HepG2 (cell line): ENCODE results near the gene CST3. TPM values are rescaled to one million over a fixed set of nuclear protein-coding genes. Genes with fewer than 3 reads are reported as not detected.

Experiments
- AKNA ChIP-seq: sonication (generic); formaldehyde crosslinking; IDR thresholded peaks from 2 replicates; pipeline ENCODE4 v1.4.0; 2020; ENCODE audit warnings: missing genetic modification reagents, borderline replicate concordance
- ARID3A ChIP-seq: IDR thresholded peaks from 2 replicates; pipeline ENCODE4 v1.6.1; 2012; ENCODE audit warnings: low read depth, low read length, improper control_type of control experiment
- DR1 ChIP-seq: sonication (generic); formaldehyde crosslinking; IDR thresholded peaks from 2 replicates; pipeline ENCODE4 v1.8.0; 2021; ENCODE audit warnings: mild to moderate bottlenecking, missing genetic modification reagents, inconsistent platforms
- EEA1 ChIP-seq: sonication (generic); formaldehyde crosslinking; IDR thresholded peaks from 2 replicates; pipeline ENCODE4 v1.5.1; 2020; ENCODE audit warnings: mild to moderate bottlenecking, missing genetic modification reagents, borderline replicate concordance
- EED ChIP-seq: sonication (generic); formaldehyde crosslinking; IDR thresholded peaks from 2 replicates; pipeline ENCODE4 v1.5.0; 2020; ENCODE audit warnings: mild to moderate bottlenecking, missing genetic modification reagents
- FOSL2 ChIP-seq: sonication (generic); formaldehyde crosslinking; IDR thresholded peaks from 2 replicates; pipeline ENCODE4 v1.4.0; 2020; ENCODE audit warnings: missing genetic modification reagents
- GPN1 ChIP-seq: sonication (generic); formaldehyde crosslinking; IDR thresholded peaks from 2 replicates; pipeline ENCODE4 v1.5.1; 2020; ENCODE audit warnings: missing genetic modification reagents, borderline replicate concordance
- MAX ChIP-seq: IDR thresholded peaks from 2 replicates; pipeline ENCODE4 v1.6.1; 2012; ENCODE audit warnings: inconsistent platforms
- MTA1 ChIP-seq: sonication (generic); formaldehyde crosslinking; IDR thresholded peaks from 2 replicates; pipeline ENCODE4 v1.4.0; 2020; ENCODE audit warnings: missing genetic modification reagents, mild to moderate bottlenecking, borderline replicate concordance
- MYC ChIP-seq: sonication (generic); formaldehyde crosslinking; IDR thresholded peaks from 2 replicates; pipeline ENCODE4 v1.9.0; 2021; ENCODE audit warnings: missing genetic modification reagents, borderline replicate concordance
- NR2F2 ChIP-seq: IDR thresholded peaks from 2 replicates; pipeline ENCODE4 v1.6.1; 2012; ENCODE audit warnings: low read depth, inconsistent platforms, borderline replicate concordance
- SOX6 ChIP-seq, 2 experiments: fragments of 450-650 bp in 1 of 2; sonication (generic) in 1 of 2; formaldehyde crosslinking in 1 of 2; IDR thresholded peaks; 2 replicates each; pipeline versions ENCODE4 v1.4.0 to v1.6.1; 2017 to 2020; ENCODE audit warnings: antibody characterized with exemption in 1 of 2, mild to moderate bottlenecking in 1 of 2, missing genetic modification reagents in 1 of 2
- ZBTB7A ChIP-seq: sonication (generic); formaldehyde crosslinking; IDR thresholded peaks from 2 replicates; pipeline ENCODE4 v1.8.0; 2022; ENCODE audit warnings: mild to moderate bottlenecking, missing genetic modification reagents
- ZNF224 ChIP-seq: sonication (generic); formaldehyde crosslinking; IDR thresholded peaks from 2 replicates; pipeline ENCODE4 v1.5.0; 2020; ENCODE audit warnings: mild to moderate bottlenecking, missing genetic modification reagents
- ZNF234 ChIP-seq: sonication (generic); formaldehyde crosslinking; conservative IDR thresholded peaks from 2 replicates; pipeline ENCODE4 v1.5.1; 2020; ENCODE audit warnings: mild to moderate bottlenecking, missing genetic modification reagents
- ZNF292 ChIP-seq: sonication (generic); formaldehyde crosslinking; IDR thresholded peaks from 2 replicates; pipeline ENCODE4 v1.8.1; 2022; ENCODE audit warnings: mild to moderate bottlenecking, low read depth, missing genetic modification reagents, borderline replicate concordance
- ZNF367 ChIP-seq: sonication (generic); formaldehyde crosslinking; IDR thresholded peaks from 2 replicates; pipeline ENCODE4 v1.4.0; 2020; ENCODE audit warnings: missing genetic modification reagents, borderline replicate concordance
- ZNF567 ChIP-seq: sonication (generic); formaldehyde crosslinking; IDR thresholded peaks from 2 replicates; pipeline ENCODE4 v1.8.1; 2023; ENCODE audit warnings: mild to moderate bottlenecking, missing genetic modification reagents, borderline replicate concordance
- ZNF580 ChIP-seq: IDR thresholded peaks from 2 replicates; pipeline ENCODE4 v1.6.1; 2016; ENCODE audit warnings: low read depth, borderline replicate concordance
- ZNF670 ChIP-seq: sonication (generic); formaldehyde crosslinking; IDR thresholded peaks from 2 replicates; pipeline ENCODE4 v1.8.0; 2022; ENCODE audit warnings: mild to moderate bottlenecking, missing genetic modification reagents, borderline replicate concordance
- ZNF792 ChIP-seq: IDR thresholded peaks from 2 replicates; pipeline ENCODE4 v1.6.1; 2016
- ZNF841 ChIP-seq: sonication (generic); formaldehyde crosslinking; IDR thresholded peaks from 2 replicates; pipeline ENCODE4 v1.8.1; 2023; ENCODE audit warnings: missing genetic modification reagents, borderline replicate concordance
- ZNF891 ChIP-seq: sonication (generic); formaldehyde crosslinking; IDR thresholded peaks from 2 replicates; pipeline ENCODE4 v1.5.0; 2020; ENCODE audit warnings: mild to moderate bottlenecking, missing genetic modification reagents
- polyA plus RNA-seq, 8 experiments: library from polyadenylated mRNA; depleted of rRNA in 3 of 8; stranded (reverse) in 7 of 8; unstranded in 1 of 8; fragments of >200 nt; fragmentation: Illumina TruSeq in 4 of 8; extraction: Trizol in 4 of 8; gene quantifications; 2 replicates each; pipeline versions ENCODE4 v1.2.1 to v1.2.3, GENCODE V29; 2011 to 2016; ENCODE audit warnings: low read depth in 4 of 8, missing spikeins in 1 of 8, mixed read lengths in 1 of 8; ENCODE audit not compliant: insufficient read depth in 1 of 8
- total RNA-seq, 5 experiments: library from RNA; depleted of rRNA; stranded (reverse); fragments of >200 nt; fragmentation: Illumina TruSeq; extraction: Trizol; gene quantifications; 2 replicates each; pipeline ENCODE4 v1.2.3, GENCODE V29; 2016; ENCODE audit warnings: low read depth in 1 of 5

CST3 gene
- total and polyA plus RNA-seq, 2 of the 13 experiments (the other 11 are each of a cell fraction or from before 2014, with no cell fraction given) = 690 to 1,005 TPM

GRCh38 chr20:23608251-23608846 lies 29.4 kb downstream of the CST3 start (continued):
- TF ChIP-seq EEA1 (CRISPR knock-in tag) (peak; percentile 80; the same call in 1 of the 2 replicates), ZNF567 (CRISPR knock-in tag) (0 out of 2 replicates have a peak, but pooled peaks have one; percentile 53), MAX (peak; percentile 73), ZNF670 (CRISPR knock-in tag) (no peak), ZNF292 (peak; percentile 64; the same call in 1 of the 2 replicates), SOX6 (IDR thresholded peaks at IDR 0.05) (no peak), SOX6 (CRISPR knock-in tag; IDR thresholded peaks at IDR 0.05) (0 out of 2 replicates have a peak, but pooled peaks have one; percentile 9), MTA1 (CRISPR knock-in tag) (0 out of 2 replicates have a peak, but pooled peaks have one; percentile 30), ZNF234 (no peak), ZNF841 (CRISPR knock-in tag) (no peak), FOSL2 (CRISPR knock-in tag) (peak; percentile 33; the same call in 1 of the 2 replicates), AKNA (CRISPR knock-in tag) (no peak), ZBTB7A (peak; percentile 57; the same call in 1 of the 2 replicates), MYC (CRISPR knock-in tag) (peak; percentile 39; the same call in 1 of the 2 replicates), DR1 (CRISPR knock-in tag) (peak; percentile 32; the same call in 1 of the 2 replicates), NR2F2 (no peak), GPN1 (CRISPR knock-in tag) (no peak), EED (CRISPR knock-in tag) (0 out of 2 replicates have a peak, but pooled peaks have one; percentile 38), ZNF367 (CRISPR knock-in tag) (no peak), ZNF580 (CRISPR knock-in tag) (0 out of 2 replicates have a peak, but pooled peaks have one; percentile 20), ZNF224 (CRISPR knock-in tag) (peak; percentile 58; the same call in 1 of the 2 replicates), ARID3A (0 out of 2 replicates have a peak, but pooled peaks have one; percentile 22), ZNF792 (CRISPR knock-in tag) (0 out of 2 replicates have a peak, but pooled peaks have one; percentile 34), ZNF891 (CRISPR knock-in tag) (0 out of 2 replicates have a peak, but pooled peaks have one; percentile 51)
